Hematopoietic multipotent progenitor cell treated with erythropoietin and hydrocortisone succinate and interleukin-3 and kit ligand, for 6 days (in vitro differentiated cells): ENCODE results near the gene ABCC1.

Source experiments
- DNase-seq: peaks from one replicate; pipeline ENCODE4 v3.0.0-alpha.2; 2015

ABCC1 gene

DNA sequence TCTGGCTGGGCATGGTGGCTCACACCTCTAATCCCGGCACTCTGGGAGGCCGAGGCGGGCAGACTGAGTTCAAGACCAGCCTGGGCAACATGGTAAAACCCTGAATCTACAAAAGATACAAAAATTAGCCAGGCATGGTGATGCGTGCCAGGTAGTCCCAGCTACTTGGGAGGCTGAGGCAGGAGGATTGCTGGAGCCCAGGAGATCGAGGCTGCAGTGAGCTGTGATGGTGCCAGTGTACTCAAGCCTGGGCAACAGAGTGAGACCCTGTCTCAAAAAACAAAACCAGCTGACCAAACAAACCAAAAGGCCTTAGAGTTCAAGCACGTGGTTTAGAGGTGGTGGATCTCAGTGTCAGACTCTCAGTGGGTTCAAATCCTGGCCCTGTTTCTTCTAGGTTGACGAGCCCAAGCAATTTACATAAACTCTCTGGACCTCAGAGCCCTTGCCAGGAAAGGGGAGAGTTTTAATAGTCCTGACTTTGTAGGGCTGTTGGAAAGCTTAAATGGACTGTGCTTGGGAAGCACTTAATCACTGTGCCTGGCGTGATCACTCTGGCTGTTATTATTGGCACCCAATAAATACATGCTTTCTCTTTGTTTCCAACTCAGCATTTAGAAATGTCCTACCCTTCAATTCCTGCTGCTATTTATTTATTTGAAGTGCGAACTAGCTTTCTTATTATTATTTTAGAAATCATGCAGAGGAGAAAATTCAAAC, 44.7 kb downstream of the ABCC1 start:
- no peak for DNase-seq

DNA sequence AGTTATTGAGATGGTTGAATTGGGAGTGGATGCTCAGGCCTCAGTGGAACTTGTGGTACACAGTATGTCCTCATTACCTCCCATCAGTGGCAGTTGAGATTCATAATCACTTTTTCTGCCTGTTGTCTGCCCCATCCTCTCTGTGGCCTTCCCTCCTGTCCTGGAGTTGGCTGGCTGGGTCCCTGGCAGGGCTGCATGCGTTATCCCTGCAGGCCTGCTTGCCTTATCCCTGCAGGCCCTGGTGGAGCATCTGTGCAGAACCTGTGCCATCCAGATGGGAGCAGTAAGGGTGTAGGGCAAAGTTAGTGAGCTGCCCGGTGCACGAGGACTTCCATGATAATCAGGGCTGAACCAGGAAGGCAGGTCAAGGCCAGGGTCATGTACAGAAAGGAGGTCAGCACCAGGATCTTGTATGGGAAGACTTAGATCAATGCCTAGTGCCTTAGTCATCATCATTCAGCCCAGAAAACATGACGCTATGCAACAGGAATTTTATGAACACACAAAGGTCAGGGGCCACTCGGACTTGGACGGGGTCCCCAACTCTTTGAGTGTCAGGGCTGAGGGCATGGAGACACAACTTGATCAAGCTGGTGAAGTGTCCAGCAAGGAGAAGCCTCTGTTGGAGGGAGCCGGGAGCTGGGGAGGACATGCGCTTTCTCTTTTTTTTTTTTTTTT, 47.2 kb downstream of the ABCC1 start:
- no peak for DNase-seq

DNA sequence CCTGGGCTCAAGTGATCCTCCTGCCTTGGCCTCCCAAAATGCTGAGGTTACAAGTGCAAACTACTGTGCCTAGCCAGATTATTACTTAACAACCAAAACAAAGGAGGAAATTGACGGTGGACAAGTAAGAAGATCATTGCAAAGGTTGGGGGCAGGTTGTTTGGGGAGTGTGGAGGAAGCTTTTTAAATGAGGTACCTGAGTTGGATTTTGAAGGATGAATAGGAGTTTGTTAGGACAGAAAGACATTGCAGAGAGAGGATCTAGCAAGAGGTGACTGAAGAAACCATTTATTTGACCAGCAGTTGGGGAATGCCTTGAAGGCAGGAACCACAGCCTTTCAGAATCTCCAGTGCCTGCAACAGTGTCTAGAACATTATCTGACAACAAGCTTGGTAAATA, 51.3 kb downstream of the ABCC1 start:
- DNase-seq, result no peak

DNA sequence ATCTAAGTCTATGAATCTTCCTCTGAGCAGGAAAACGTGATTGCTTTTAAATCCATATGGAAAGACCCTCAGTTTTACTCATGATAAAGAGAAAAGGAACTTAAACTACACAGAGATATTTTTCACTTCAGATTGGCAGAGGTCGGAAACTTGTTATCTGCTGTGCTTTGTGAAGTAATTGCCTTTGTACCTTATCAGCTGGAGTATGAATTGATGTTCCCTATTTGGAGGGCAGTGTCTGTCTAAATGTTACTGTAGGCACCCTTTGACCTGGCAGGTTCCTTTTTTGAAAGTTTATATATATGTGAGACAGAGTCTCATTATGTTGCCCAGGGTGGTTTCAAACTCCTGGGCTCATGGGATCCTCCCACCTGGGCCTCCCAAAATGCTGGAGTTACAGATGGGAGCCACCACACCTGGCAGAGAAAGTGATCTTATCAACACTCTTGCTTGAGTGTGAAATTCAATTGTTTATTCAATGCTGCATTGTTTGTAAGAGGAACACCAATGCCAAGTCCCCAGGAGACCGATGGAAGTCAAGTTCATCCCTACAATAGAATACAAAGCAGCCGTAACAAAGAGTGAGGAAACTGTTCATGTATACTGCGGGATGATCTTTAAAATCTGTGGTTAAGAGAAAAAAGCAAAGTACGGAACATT, 52.3 kb downstream of the ABCC1 start:
- peak; percentile 70 for DNase-seq

DNA sequence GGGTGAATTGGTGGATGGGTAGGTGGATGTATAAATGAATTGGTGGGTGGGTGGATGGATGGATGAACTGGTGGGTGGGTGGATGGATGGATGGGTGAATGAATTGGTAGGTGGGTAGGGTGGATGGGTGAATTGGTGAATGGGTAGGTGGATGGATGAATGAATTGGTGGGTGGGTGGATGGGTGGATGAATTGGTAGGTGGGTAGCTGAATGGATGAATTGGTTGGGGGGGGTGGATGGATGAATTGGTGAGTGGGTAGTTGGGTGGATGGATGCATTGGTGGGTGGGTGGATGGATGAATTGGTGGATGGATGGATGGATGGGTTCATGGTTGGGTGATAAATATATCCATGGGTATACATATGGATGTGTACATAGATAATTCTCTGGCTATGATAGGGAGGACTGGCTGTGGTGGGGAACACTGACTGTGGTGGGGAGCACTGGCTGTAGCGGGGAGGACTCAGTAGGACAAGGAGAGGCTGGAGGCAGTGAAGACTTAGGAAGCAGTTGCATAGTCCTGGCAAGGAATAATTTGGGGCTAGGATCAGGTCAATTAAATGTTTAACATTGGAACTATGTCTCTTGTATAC, 54.4 kb downstream of the ABCC1 start:
- DNase-seq, result no peak

DNA sequence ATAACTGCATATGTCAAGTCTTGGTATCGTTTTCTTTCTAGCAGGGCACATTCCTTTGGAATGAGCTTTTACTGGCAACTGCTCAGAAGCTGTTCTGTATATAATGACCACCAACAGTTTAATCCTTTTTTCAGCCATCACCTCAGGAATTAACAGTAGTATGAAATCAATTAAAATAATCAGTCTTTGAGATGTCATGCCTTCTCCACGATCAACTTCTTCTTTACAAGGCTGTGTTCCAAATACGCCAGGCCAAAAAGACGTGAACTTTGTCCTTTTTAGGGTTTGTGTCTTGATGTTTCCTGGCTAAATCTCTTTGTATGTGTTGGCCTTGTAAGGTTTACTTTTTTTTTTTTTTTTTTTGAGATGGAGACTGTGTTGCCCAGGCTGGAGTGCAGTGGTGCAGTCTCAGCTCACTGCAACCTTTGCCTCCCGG, 54.9 kb downstream of the ABCC1 start:
- no peak for DNase-seq

DNA sequence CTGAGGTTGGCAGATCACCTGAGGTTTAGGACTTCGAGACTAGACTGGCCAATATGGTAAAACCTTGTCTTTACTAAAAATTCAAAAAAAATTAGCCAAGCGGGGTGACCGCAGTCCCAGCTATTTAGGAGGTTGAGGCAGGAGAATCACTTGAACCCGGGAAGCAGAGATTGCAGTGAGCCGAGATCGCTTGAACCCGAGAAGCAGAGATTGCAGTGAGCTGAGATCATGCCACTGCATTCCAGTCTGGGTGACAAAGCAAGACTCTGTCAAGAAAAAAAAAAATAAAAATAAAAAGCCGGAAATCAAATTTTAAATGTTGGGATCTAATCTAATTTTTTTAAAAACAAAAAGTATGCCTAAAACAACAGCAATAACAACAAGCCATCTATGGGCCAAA, 56.3 kb downstream of the ABCC1 start:
- DNase-seq, result no peak

DNA sequence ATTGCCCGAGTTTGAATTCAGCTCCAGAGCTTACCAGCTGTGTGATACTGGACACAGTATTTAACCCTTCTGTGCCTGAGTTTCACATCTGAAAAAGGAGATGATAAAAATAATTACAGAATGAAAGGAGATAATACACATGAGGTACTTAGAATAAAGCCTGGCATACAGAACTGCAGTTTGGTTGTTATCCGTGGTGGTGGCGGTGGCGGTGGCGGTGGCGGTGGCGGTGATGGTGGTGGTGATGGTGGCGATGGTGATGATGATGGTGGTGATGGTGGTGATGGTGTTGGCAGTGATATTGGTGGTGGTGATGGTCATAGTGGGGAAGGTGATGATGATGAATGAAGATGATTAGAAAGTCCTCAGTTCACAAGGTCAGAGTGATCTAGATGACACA, 57.2 kb downstream of the ABCC1 start:
- DNase-seq, result no peak

DNA sequence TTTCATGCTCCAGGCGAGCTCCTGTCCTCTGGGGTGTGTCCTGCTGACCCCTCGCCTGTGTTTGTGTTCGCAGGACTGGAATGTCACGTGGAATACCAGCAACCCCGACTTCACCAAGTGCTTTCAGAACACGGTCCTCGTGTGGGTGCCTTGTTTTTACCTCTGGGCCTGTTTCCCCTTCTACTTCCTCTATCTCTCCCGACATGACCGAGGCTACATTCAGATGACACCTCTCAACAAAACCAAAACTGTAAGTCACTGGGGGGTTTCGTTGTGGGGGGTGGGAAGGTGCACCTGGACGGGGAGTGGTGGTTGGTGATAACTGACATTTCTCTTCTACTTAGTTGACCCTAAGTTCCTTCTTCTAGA, 58.3 kb downstream of the ABCC1 start:
- peak; percentile 33 for DNase-seq

DNA sequence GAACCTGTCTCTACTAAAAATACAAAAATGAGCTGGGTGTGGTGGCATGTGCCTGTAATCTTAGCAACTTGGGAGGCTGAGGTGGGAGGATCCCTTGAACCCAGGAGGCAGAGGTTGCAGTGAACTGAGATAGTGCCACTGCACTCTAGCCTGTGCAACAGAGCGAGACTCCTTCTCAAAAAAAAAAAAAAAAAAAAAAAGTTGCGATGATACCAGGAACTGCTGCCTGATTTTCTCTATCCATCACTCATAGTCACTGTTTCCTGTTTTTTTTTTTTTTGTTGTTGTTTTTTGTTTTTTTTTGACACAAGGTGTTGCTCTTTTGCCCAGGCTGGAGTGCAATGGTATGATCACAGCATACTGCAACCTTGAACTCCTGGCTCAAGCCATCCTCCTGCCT, 59.2 kb downstream of the ABCC1 start:
- no peak for DNase-seq

DNA sequence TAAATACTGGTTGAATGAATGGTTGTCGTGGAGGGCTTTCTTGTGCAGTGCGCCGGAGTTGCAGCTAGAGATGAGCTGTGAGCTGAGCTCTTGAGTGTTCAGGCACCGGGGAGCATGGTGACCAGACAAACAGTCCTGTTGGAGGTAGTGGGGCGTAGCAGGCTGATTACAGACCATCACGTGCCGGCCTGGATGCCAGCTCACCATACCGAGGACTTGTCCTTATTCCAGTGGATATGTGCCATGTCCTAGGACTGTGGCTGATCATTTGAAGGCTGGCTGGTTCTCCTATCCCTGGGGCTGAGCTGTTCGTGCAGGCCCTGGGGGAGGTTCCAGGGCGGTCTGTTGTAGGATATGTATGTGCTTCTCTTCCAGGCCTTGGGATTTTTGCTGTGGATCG, 60.0 kb downstream of the ABCC1 start:
- no peak for DNase-seq

DNA sequence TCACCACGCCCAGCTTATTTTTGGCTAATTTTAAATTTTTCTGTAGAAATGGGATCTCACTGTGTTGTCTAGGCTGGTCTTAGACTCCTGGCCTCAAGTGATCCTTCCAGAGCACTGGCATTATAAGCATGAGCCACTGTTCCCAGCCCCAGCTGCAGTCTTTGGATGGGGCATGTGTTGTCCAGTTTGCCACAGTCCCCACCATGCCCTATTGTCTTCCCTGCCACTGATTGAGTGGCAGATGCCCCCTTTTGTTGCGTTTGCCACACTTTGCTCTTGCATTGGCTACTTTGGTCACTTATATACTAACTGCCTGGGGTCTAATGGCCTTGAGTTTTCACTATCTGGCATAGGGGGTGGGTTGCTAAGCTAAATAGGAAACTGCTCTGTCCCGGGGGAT, 60.8 kb downstream of the ABCC1 start:
- DNase-seq, result no peak

DNA sequence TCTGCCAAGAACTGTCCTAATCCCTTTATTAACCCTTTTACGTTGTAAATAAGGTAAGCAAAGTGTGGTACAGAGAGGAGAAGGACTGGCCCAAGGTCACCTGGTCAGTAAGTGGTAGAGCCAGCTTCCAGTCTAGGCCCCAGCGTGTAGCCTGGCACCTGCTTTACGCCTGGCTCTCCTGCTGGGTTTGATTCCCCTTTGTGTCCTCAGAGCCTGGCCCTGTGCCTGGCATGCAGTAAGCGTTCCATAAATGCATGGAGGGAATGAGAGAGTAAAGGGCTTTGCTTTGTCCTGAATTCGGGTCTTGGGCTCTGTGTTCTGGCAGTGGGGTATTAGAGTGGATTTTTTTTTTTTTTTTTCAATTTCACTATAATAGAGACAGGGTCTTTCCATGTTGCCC, 62.7 kb downstream of the ABCC1 start:
- DNase-seq, result no peak

DNA sequence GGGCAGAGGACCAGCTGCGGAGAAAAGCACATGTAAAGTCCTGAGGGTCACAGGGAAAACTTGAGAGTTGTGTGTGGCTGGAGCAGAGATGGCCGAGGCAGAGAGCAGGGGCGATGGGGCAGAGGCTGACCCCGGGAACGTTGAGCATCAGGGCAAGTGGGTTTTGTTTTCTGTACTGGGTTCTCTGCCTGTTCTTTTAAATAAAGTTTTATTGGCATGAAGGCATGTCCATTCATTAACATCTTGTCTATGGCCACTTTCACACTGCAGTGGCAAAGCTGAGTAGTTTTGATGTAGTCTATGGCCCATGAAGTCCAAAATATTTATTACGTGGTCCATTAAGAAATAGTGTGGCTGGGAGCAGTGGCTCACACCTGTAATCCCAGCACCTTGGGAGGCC, 64.4 kb downstream of the ABCC1 start:
- no peak for DNase-seq

DNA sequence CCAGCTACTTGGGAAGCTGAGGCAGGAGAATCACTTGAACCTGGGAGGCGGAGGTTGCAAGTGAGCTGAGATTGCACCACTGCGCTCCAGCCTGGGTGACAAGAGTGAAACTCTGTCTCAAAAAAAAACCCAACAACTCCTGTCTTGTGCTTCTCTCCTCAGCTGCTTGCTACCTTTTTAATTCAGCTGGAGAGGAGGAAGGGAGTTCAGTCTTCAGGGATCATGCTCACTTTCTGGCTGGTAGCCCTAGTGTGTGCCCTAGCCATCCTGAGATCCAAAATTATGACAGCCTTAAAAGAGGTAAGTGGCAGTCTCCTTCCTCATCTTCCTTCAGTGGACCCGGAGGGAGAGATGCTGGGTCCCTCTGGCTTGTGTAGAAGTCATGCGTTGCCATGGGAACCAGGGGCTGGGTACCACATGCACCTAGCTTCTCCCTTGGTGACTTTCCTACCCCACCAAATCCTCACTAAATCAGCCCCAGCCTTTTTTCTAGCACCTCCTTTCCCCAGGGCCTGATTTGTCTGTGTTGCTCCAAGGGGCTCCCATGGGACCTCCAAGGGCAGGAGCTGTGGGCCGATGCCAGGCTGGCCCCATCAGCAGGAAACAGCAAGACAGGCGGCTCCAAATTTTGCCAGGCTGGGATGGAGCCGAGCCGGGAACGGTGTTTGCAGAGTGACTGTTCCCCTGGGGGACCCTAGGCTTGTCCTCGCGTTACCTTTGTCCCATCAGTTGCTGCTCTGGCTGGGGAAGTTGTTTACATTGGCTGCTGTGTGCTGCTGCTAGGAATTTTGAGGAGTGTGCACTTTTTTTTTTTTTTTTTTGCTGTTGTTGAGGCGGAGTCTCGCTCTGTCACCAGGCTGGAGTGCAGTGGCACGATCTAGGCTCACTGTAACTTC, 65.2 kb downstream of the ABCC1 start:
- no peak for DNase-seq

DNA sequence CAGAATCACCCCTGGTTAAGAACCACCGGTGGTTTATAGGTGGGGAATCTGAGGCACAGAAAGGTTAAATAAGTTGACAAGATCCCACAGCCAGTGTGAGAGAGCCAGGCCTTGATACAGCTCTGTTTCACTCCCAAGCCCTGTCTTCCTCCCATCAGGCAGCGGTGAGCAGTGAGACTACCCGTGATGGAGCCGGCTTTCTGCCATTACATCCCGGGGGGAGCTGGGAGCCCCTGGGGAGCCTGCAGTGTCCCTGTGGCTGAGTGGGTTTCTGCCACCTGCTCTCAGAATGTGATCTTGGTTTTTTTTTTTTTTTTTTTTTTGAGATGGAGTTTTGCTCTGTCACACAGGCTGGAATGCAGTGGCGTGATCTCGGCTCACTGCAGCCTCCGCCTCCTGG, 66.4 kb downstream of the ABCC1 start:
- no peak for DNase-seq

DNA sequence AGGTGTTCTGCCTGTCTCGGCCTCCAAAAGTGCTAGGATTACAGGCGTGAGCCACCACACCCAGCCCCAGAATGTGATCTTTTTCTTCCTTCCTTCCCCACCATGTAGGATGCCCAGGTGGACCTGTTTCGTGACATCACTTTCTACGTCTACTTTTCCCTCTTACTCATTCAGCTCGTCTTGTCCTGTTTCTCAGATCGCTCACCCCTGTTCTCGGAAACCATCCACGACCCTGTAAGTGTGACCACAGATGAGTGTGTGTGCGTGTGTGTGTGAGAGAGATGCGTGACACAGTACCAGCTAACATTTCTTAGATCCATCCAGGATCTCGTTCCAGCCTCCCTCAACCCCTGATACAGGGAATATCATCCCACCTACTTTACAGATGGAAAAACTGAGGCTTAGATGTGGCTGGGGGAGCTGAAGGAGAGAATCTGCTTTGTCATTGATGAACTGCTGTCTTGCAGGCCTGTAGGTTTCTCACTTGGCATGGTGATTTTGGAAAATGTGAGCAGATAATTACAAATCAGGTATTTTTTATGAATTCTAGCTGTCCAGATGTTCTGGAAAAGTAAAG, 67.1 kb downstream of the ABCC1 start:
- DNase-seq, result no peak

DNA sequence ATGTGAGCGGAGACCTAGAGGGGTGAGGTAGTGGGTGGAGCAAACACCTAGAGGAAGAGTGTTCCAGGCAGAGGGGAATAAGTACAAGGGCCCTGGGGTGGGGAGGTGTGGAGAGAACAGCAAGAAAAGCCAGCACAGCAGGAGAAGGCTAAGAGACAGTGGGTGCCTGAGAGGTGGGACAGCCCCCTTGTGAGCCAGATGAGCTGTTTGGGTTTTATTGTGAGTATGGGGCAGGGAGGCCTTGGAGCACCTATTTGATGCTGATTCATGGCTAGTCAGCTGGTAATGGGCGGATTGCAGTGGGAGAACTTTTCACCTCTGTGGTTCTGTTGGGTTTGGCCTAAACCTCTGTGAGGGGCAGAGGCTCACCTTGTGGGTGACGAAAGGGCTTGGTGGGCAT, 68.4 kb downstream of the ABCC1 start:
- no peak for DNase-seq

DNA sequence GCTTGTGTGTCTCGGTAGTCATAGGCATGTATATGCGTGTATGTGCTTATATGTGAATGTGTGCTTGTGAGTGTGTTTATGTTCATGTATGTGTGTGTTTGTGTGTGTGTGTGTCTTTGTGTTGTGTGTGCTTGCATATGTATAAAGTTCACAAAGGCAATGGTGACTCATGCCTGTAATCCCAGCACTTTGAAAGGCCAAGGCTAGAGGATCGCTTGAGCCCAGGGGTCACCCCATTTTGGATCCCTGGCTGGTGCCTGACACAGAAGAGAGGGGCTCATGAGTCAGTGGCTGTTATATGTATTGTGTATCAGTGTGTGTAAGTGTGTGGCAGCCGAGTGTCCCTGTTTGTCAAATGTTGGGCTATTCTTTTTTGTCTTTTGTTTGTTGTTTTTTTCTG, 69.3 kb downstream of the ABCC1 start:
- DNase-seq, result no peak

DNA sequence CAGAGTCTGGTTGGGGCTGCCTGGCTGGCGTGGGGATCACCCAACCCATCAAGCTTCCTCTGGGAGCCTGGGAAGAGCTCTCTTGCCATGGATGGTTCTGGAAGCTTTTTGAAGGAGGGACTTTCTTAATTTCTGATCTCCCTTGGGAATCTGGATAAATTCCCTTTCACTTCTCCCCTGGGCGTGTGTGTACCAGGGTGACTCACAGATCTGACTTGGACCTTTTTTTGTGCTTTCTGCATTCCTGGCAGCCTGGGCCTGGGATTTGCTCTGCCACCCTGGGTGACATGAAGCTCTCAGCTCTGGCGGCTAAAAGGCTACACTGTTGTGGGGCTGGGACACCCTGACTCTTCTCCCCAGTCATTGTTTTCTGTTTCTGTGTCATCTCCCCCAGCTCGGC, 70.1 kb downstream of the ABCC1 start:
- no peak for DNase-seq

DNA sequence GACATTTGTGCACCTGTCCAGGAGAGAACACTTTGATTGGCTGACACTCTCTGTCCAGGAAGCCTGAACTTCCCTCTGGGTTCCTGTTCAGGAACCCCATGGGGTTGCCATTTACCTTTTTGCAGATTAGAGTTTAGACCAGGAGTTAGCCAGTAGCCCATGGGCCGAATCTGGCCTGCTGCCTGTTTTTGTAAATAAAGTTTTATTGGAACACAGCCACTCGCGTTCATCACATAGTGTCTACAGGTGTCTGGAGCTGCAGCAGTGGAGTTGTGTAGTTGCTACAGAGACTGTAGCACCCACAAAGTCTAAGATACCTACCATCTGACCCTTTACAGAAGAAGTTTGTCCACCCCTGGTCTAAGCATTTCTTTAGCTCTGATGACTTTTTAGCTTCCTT, 70.9 kb downstream of the ABCC1 start:
- DNase-seq, result no peak

DNA sequence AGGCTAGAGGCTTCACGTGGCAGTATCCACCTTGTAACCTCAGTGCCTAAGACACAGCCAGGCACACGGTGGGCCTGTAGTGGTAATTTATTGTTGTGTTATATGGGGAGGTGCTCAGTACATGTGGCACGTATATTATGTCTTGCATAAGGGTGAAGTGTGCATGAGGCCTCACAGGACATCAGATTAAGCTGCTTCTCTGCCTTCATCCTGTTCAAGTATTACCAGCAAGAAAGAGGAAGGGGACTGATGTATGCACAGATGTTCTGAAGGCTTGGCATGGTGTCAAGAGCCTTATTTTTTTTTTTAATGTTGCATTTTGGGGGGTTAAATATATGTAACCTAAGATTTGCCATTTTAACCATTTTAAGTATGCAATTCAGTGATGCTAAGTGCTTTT, 71.6 kb downstream of the ABCC1 start:
- peak; percentile 82 for DNase-seq

DNA sequence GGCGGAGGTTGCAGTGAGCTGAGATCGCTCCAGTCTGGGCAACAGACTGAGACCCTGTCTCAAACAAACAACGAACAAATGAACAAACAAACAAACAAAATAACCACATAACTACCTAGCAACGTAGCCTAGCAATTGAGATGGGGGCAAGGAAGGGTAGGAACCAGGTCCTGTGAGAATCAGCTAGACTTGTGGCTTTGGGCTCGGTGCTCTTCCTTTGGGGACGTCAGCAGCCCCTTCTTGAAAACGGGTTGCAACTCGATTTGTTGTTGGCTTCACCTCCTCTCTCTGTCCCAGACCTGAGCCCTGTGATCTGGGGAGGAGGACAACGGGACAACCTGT, 72.2 kb downstream of the ABCC1 start:
- DNase-seq, result no peak
